GM15510 (cell line): ENCODE results near the gene NUP188.

Source experiments
- POLR2A ChIP-seq: IDR thresholded peaks from 3 replicates; pipeline ENCODE4 v1.6.1; 2011; ENCODE audit warnings: borderline replicate concordance; ENCODE audit not compliant: insufficient read length; ENCODE audit errors: extremely low read depth

Gene NUP188

GRCh38 chr9:128908372-128908771 lies 39.1 kb upstream of the NUP188 start:
- no peak for TF ChIP-seq POLR2A

GRCh38 chr9:128909859-128910258 lies 37.6 kb upstream of the NUP188 start:
- TF ChIP-seq POLR2A, result no peak

GRCh38 chr9:128910906-128911305 lies 36.6 kb upstream of the NUP188 start:
- TF ChIP-seq POLR2A, result no peak

DNA sequence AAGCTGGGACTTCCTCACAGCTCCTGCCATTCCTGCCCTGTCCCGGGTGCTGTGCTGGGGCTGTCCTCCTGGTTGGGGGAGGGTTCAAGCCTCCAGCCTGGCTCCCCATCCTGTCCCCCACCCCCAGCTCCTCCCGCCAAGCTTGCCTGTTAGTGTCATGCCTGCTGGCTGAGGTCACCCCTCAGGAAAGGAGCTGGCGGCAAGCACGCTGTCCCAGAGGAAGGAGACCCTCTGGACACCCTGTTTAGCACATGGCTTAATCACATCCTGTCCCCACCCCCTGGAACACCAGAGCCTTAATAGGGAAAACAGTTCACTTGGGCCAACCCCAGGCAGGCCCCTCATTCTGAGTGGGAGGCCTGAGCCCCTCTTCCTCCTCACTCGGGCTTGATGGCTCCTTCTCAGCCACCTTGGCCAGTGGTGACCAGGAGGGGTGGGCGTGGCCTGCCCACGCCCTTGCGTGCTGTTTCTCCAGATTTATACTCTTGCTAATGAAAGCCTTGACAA lies 35.9 kb upstream of the NUP188 start:
- no peak for TF ChIP-seq POLR2A

DNA sequence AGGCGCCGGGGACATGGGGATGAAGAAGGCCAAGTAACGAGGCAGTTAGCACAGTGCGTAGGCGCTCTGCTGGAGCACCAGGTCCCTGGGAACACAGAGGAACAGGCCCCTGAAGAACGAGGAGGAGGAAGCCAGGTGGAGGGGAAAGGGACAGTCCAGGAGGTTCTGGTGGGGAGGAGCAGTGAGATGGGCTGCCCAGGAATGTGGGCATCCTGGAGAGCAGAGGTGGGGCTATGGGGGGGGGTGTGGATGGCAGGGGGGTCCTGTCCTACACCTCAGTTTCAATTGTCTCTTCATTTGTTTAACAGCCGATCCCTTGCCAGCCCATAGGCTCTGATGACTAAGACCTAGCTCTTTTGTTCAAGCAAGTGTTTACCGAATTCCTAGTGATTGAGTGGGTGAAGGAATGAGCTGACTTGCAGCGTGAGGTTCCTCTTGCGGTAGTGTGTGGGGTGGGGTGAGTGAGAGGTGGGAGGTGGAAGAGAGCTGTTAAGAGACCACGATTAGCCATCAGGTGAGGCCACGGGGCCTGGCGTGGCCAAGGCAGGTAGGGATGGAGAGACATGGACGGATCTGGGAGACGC lies 35.1 kb upstream of the NUP188 start:
- TF ChIP-seq POLR2A, result no peak

DNA sequence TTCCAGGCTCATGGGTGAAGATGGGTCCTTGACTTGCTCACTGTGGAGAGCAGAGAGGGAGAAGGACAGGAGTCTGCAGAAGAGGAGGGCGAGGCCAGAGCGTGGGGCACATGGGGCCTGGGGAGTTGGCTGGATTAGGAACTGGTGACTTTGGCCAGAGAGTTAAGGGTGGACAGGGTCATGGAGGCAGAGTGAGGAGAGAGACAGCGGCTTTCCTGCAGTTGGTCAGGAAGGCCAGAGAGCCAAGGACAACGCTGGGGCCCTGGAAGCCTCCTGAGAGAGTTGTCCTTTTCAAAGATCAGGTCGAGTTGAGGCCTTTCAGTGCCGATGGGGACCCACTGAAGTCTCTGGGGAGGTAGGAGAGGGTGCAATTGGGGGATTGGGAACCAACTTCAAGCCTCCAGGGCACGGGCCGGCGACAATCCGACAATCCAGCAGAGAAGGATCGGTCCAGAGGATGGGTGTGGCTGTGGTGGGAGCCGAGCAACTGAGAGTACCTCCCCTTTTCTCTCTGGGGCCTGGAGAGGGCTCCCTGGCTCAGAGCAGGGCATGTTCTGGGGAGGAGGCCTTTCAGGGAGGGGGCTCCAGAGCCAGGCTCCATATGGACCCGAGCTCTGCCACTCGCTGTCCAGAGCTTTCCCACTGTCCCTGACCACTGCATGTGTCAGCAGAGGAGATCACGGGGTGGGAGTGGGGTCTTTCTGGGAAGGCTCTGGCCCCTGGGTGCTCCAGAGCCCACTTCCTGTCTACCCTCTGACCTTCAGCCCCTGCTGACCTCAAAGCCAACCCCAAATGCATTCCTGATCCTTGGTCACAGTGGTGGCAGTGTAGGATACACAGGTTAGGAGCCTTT lies 34.2 kb upstream of the NUP188 start:
- TF ChIP-seq POLR2A, result no peak

DNA sequence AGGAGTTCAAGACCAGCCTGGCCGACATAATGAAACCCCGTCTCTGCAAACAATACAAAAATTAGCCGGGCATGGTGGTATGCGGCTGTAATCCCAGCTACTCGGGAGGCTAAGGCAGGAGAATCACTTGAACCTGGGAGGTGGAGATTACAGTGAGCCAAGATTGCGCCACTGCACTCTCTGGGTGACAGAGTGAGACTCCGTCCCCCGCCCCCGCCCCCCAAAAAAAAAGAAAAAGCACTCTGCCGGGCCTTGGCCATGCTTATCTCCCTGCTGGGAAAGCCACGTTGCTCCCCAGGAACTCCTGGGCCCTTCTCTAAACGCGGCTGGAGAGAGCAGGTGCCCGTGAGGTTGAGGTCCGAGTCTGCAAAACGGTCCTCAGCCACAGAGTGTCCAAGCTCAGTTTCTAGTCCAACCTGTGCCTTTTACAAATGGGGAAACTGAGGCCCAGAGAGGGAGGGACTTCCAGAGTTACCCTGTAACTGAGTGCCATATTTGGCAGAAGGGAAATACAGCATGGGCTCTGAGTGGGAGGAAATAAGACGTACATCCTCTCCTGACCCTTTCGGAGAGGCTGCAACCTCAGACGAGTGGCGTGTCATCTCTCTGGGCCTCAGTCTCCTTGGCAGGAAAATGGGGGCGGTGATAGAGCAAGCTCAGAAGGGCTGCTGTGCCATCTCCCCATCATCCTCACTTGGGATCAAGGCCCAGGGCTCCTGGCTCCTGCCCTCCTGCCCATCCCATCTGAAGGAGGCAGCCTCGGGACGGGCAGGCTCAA lies 33.3 kb upstream of the NUP188 start:
- no peak for TF ChIP-seq POLR2A

- TF ChIP-seq POLR2A, result no peak
Observed at GRCh38 chr9:128916204-128916603, 31.3 kb upstream of the NUP188 start.

GRCh38 chr9:128916745-128917144 lies 30.8 kb upstream of the NUP188 start:
- no peak for TF ChIP-seq POLR2A

DNA sequence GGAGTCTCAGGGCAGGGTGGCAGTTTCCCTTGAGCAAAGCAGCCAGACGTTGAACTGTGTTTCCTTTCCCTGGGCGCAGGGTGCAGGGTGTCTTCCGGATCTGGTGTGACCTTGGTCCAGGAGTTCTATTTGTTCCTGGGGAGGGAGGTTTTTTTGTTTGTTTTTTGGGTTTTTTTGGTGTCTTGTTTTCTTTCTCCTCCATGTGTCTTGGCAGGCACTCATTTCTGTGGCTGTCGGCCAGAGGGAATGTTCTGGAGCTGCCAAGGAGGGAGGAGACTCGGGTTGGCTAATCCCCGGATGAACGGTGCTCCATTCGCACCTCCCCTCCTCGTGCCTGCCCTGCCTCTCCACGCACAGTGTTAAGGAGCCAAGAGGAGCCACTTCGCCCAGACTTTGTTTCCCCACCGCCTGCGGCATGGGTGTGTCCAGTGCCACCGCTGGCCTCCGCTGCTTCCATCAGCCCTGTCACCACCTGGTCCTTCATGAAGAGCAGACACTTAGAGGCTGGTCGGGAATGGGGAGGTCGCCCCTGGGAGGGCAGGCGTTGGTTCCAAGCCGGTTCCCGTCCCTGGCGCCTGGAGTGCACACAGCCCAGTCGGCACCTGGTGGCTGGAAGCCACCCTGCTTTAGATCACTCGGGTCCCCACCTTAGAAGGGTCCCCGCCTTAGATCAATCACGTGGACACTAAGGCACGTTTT lies 30.2 kb upstream of the NUP188 start:
- no peak for TF ChIP-seq POLR2A

- no peak for TF ChIP-seq POLR2A
Observed at GRCh38 chr9:128918921-128919320, 28.6 kb upstream of the NUP188 start.

- TF ChIP-seq POLR2A, result no peak
Observed at GRCh38 chr9:128919402-128920089, 28.0 kb upstream of the NUP188 start.

DNA sequence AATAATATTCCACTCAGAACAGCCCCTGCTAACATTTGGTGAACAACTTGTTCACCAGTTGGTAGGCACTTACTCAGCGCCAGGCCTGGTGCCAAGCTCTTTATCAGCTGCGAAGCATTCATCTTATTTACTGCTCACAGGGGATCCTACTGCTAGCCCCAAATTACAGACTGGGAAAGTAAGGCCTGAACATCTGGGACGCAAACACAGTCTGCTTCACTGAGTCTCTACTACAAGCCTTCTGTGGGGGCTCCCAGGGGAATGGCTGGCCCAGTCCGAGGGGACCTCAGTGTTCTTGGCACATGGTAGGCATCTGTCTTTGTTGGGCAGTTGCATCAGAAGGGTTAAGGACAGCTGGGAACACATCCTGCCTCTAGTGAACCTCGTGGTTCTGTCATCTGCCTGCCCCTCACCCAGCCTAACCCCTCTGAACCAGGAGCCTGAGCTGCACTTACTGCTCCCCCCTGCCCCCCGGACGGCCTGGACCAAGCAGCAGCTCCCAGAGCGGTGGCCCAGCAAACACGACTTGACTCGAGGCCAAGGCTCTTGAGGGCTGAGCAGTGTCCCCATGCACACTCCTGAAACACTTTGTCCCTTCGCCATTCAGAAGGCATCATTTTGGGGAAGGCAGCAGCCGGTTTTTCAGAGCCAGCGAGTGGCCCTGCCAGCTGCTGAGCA lies 27.0 kb upstream of the NUP188 start, which contains the start of gene PHYHD1:
Gene PHYHD1 (plus strand): TSS at position 602 of the 678 bp plus-strand sequence. CDS start 1,342 bp downstream, outside the sequence.
- TF ChIP-seq POLR2A, result no peak
